ES-I3 (cell line): ENCODE measurements around the gene PALS1.
A peak's percentile ranks its signal among the peaks of the same experiment; 100 is the strongest.

ENCODE experiments used
- H3K36me3 ChIP-seq: 2 replicates; pipeline ENCODE4 v1.6.1; 2013; ENCODE audit warnings: mild to moderate bottlenecking, low read length, control low read depth, moderate library complexity; ENCODE audit not compliant: insufficient read depth
- H3K4me1 ChIP-seq: 2 replicates; pipeline ENCODE4 v1.6.1; 2013; ENCODE audit warnings: mild to moderate bottlenecking, control low read depth, low read length; ENCODE audit not compliant: insufficient read depth
- H3K9ac ChIP-seq: 2 replicates; pipeline ENCODE4 v1.6.1; 2013; ENCODE audit warnings: low read depth, mild to moderate bottlenecking, low read length, moderate library complexity
- H3K9me3 ChIP-seq: 2 replicates; pipeline ENCODE4 v1.6.1; 2013; ENCODE audit warnings: mild to moderate bottlenecking, low read length, moderate library complexity; ENCODE audit not compliant: control insufficient read depth, insufficient read depth

The PALS1 gene

GRCh38 chr14:67239582-67239981 lies 1.7 kb upstream of the PALS1 start:
- Histone ChIP-seq H3K4me1 (no peaks in the 10 kb centered on the region), H3K36me3 (no peaks in the 10 kb centered on the region), H3K9ac (no peak overlapping the region; the same call in 1 of the 2 replicates), H3K9me3 (no peaks in the 10 kb centered on the region)

GRCh38 chr14:67240168-67240932 lies 885 bp upstream of the PALS1 start:
- Histone ChIP-seq H3K9me3 (no peaks in the 10 kb centered on the region), H3K9ac (peak overlapping the region; percentile 84), H3K36me3 (no peaks in the 10 kb centered on the region), H3K4me1 (no peaks in the 10 kb centered on the region)

- Histone ChIP-seq H3K9ac (peak overlapping the region; percentile 84), H3K4me1 (no peaks in the 10 kb centered on the region), H3K9me3 (no peaks in the 10 kb centered on the region), H3K36me3 (no peaks in the 10 kb centered on the region)
These were observed 241 bp upstream of the PALS1 start for GRCh38 chr14:67240978-67241410.

- Histone ChIP-seq H3K36me3 (no peaks in the 10 kb centered on the region), H3K9me3 (no peaks in the 10 kb centered on the region), H3K9ac (peak overlapping the region; percentile 84), H3K4me1 (no peaks in the 10 kb centered on the region)
These were observed 859 bp downstream of the PALS1 start for GRCh38 chr14:67242168-67242420.

GRCh38 chr14:67245104-67245503 lies 3.9 kb downstream of the PALS1 start:
- H3K9me3 ChIP-seq, result no peaks in the 10 kb centered on the region
- H3K4me1 ChIP-seq, result no peaks in the 10 kb centered on the region
- H3K9ac ChIP-seq, result no peak overlapping the region
- H3K36me3 ChIP-seq, result no peaks in the 10 kb centered on the region

- Histone ChIP-seq H3K36me3 (no peaks in the 10 kb centered on the region), H3K4me1 (no peaks in the 10 kb centered on the region; the same call in 1 of the 2 replicates), H3K9ac (no peak overlapping the region), H3K9me3 (no peaks in the 10 kb centered on the region)
These were observed 10.5 kb downstream of the PALS1 start for GRCh38 chr14:67251573-67252226.

GRCh38 chr14:67253076-67253635 lies 11.9 kb downstream of the PALS1 start:
- Histone ChIP-seq H3K36me3 (no peaks in the 10 kb centered on the region), H3K4me1 (peaks cover 4% of the 10 kb centered on the region; the same call in 1 of the 2 replicates), H3K9ac (no peak overlapping the region), H3K9me3 (no peaks in the 10 kb centered on the region)

- Histone ChIP-seq H3K9me3 (no peaks in the 10 kb centered on the region), H3K36me3 (no peaks in the 10 kb centered on the region), H3K9ac (no peak overlapping the region), H3K4me1 (peaks cover 11% of the 10 kb centered on the region; the same call in 1 of the 2 replicates)
These were observed 16.7 kb downstream of the PALS1 start for GRCh38 chr14:67257906-67258305.

- Histone ChIP-seq H3K9me3 (no peaks in the 10 kb centered on the region), H3K36me3 (no peaks in the 10 kb centered on the region), H3K4me1 (peaks cover 19% of the 10 kb centered on the region; the same call in 1 of the 2 replicates), H3K9ac (no peak overlapping the region)
These were observed 19.7 kb downstream of the PALS1 start for GRCh38 chr14:67260965-67261364.

- H3K9ac ChIP-seq, result no peak overlapping the region
- H3K36me3 ChIP-seq, result no peaks in the 10 kb centered on the region
- peaks cover 15% of the 10 kb centered on the region; the same call in 1 of the 2 replicates for H3K4me1 ChIP-seq
- no peaks in the 10 kb centered on the region for H3K9me3 ChIP-seq
These were observed 22.4 kb downstream of the PALS1 start for GRCh38 chr14:67263499-67264149.

- Histone ChIP-seq H3K9me3 (no peaks in the 10 kb centered on the region), H3K4me1 (peaks cover 29% of the 10 kb centered on the region), H3K9ac (no peak overlapping the region), H3K36me3 (no peaks in the 10 kb centered on the region)
These were observed 23.9 kb downstream of the PALS1 start for GRCh38 chr14:67265131-67265530.

GRCh38 chr14:67267576-67268328 lies 26.5 kb downstream of the PALS1 start:
- H3K9me3 ChIP-seq, result no peaks in the 10 kb centered on the region
- no peaks in the 10 kb centered on the region for H3K36me3 ChIP-seq
- H3K4me1 ChIP-seq, result peaks cover 29% of the 10 kb centered on the region
- peak overlapping the region; percentile 39; the same call in 1 of the 2 replicates for H3K9ac ChIP-seq

- Histone ChIP-seq H3K4me1 (peaks cover 20% of the 10 kb centered on the region), H3K9ac (peak overlapping the region; percentile 39; the same call in 1 of the 2 replicates), H3K36me3 (no peaks in the 10 kb centered on the region), H3K9me3 (no peaks in the 10 kb centered on the region)
These were observed 27.4 kb downstream of the PALS1 start for GRCh38 chr14:67268426-67269150.
